Right lobe of liver (tissue), 4 donors: ENCODE data around the gene THADA.

Source experiments
- POLR2A ChIP-seq: fragments of 450-650 bp; IDR thresholded peaks from one replicate; pipeline ENCODE4 v1.6.1; 2017; ENCODE audit warnings: antibody characterized with exemption, mild to moderate bottlenecking
- TF ChIP-seq, protein P1 (sequence below), 4 donors: fragments of 200-600 bp in 3 of 4; fragments of 450-650 bp in 1 of 4; IDR thresholded peaks; one replicate each; pipeline versions ENCODE4 v1.5.1 to v1.8.0; 2016 to 2022; ENCODE audit warnings: antibody characterized with exemption in 4 of 4, mild to moderate bottlenecking in 2 of 4
- donor health status: DM: no; HTN: no; CAD: no.
- donor health status: DM: no; HTN: no; CAD: no.
- donor health status: DM: no; HTN: yes; CAD: no.

- TF ChIP-seq, protein P1, sequence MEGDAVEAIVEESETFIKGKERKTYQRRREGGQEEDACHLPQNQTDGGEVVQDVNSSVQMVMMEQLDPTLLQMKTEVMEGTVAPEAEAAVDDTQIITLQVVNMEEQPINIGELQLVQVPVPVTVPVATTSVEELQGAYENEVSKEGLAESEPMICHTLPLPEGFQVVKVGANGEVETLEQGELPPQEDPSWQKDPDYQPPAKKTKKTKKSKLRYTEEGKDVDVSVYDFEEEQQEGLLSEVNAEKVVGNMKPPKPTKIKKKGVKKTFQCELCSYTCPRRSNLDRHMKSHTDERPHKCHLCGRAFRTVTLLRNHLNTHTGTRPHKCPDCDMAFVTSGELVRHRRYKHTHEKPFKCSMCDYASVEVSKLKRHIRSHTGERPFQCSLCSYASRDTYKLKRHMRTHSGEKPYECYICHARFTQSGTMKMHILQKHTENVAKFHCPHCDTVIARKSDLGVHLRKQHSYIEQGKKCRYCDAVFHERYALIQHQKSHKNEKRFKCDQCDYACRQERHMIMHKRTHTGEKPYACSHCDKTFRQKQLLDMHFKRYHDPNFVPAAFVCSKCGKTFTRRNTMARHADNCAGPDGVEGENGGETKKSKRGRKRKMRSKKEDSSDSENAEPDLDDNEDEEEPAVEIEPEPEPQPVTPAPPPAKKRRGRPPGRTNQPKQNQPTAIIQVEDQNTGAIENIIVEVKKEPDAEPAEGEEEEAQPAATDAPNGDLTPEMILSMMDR (IDR thresholded peaks at IDR 0.05), result no peak
- TF ChIP-seq POLR2A, result no peak
These were observed 198.0 kb downstream of the THADA start for GRCh38 chr2:43397821-43398220.
